GM19193 (cell line): Measurements from ENCODE around the gene LBX1.

Experiments
- POLR2A ChIP-seq: IDR thresholded peaks from 4 replicates; pipeline ENCODE4 v1.6.1; 2011; ENCODE audit not compliant: insufficient read depth, insufficient read length; ENCODE audit errors: extremely low read depth

Gene LBX1

GRCh38 chr10:101257491-101257890 lies 28.2 kb upstream of the LBX1 start:
- TF ChIP-seq POLR2A, result no peak

- no peak for TF ChIP-seq POLR2A
Measured at GRCh38 chr10:101257084-101257483, 27.8 kb upstream of the LBX1 start.

GRCh38 chr10:101256387-101256786 lies 27.1 kb upstream of the LBX1 start:
- TF ChIP-seq POLR2A, result no peak

GRCh38 chr10:101250136-101250535 lies 20.9 kb upstream of the LBX1 start:
- TF ChIP-seq POLR2A, result no peak

GRCh38 chr10:101249171-101249581 lies 19.9 kb upstream of the LBX1 start:
- no peak for TF ChIP-seq POLR2A

GRCh38 chr10:101246639-101247038 lies 17.4 kb upstream of the LBX1 start:
- TF ChIP-seq POLR2A, result no peak

- TF ChIP-seq POLR2A, result no peak
Measured at GRCh38 chr10:101244321-101245050, 15.2 kb upstream of the LBX1 start.

GRCh38 chr10:101241840-101242707 lies 12.8 kb upstream of the LBX1 start:
- no peak for TF ChIP-seq POLR2A

- no peak for TF ChIP-seq POLR2A
Measured at GRCh38 chr10:101238732-101239105, 9.5 kb upstream of the LBX1 start.

- TF ChIP-seq POLR2A, result no peak
Measured at GRCh38 chr10:101237982-101238731, 8.9 kb upstream of the LBX1 start.

GRCh38 chr10:101237081-101237981 lies 8.1 kb upstream of the LBX1 start:
- no peak for TF ChIP-seq POLR2A

GRCh38 chr10:101236376-101237080 lies 7.3 kb upstream of the LBX1 start:
- no peak for TF ChIP-seq POLR2A

GRCh38 chr10:101235766-101236165 lies 6.5 kb upstream of the LBX1 start:
- no peak for TF ChIP-seq POLR2A

- no peak for TF ChIP-seq POLR2A
Measured at GRCh38 chr10:101234333-101234732, 5.1 kb upstream of the LBX1 start.
